ENCODE results near the gene CD200R1L. TPM values are rescaled to one million over a fixed set of nuclear protein-coding genes. Genes with fewer than 3 reads are reported as not detected.

Gene CD200R1L
- polyA plus RNA-seq, 1 of the 3 experiments (the other 2 are of a cell fraction) = not detected

GRCh38 chr3:112889357-112889756 is 42.7 kb upstream of the CD200R1L start:
- Histone ChIP-seq H3K79me2 (ENCODE audit: insufficient read depth) (no peaks in the 10 kb centered on the region), H3K27me3 (ENCODE audit: insufficient read depth) (no peaks in the 10 kb centered on the region), H4K20me1 (ENCODE audit: insufficient read depth) (no peaks in the 10 kb centered on the region), H3K9ac (no peak overlapping the region), H3K9me3 (no peaks in the 10 kb centered on the region), H3K9me2 (0 out of 2 replicates have a peak, but pooled peaks cover 2% of the 10 kb centered on the region), H3K27ac (ENCODE audit: low read depth in 2 of 2, low read length in 1 of 2) (no peak overlapping the region), H3K36me3 (replicated peaks in 1 of 2; ENCODE audit: control insufficient read depth in 1 of 2, insufficient read depth in 2 of 2, low read length in 1 of 2) (no peaks in the 10 kb centered on the region), H3K4me2 (no peak overlapping the region), H3F3A (replicated peaks; ENCODE audit: insufficient read depth) (no peaks in the 10 kb centered on the region), H3K4me3 (ENCODE audit: low read depth in 2 of 2, low read length in 1 of 2) (no peak overlapping the region), H2AFZ (ENCODE audit: low read depth) (no peak overlapping the region), H3K4me1 (ENCODE audit: control insufficient read depth in 1 of 2, insufficient read depth in 2 of 2, low read depth in 1 of 2, low read length in 1 of 2) (no peaks in the 10 kb centered on the region)
- DNase-seq = no peak
- WGBS (ENCODE audit: low lambda C conversion rate) = 69% methylated on average over 3 of the region's 3 CpGs
- CTCF ChIA-PET = no interaction called here
- POLR2A ChIA-PET = no interaction called here
- no peak for TF ChIP-seq NRF1 (IDR thresholded peaks at IDR 0.05; ENCODE audit: low read depth, low read length)
- no peak for TF ChIP-seq TAF1 (IDR thresholded peaks at IDR 0.05; ENCODE audit: borderline replicate concordance, low read depth, low read length)
- TF ChIP-seq GABPA (IDR thresholded peaks at IDR 0.05; ENCODE audit: low read depth) = no peak
- TF ChIP-seq NFIC (IDR thresholded peaks at IDR 0.05; ENCODE audit: borderline replicate concordance) = no peak
- no peak for TF ChIP-seq RXRA (IDR thresholded peaks at IDR 0.05; ENCODE audit: borderline replicate concordance, low read depth)
- TF ChIP-seq, protein P1, sequence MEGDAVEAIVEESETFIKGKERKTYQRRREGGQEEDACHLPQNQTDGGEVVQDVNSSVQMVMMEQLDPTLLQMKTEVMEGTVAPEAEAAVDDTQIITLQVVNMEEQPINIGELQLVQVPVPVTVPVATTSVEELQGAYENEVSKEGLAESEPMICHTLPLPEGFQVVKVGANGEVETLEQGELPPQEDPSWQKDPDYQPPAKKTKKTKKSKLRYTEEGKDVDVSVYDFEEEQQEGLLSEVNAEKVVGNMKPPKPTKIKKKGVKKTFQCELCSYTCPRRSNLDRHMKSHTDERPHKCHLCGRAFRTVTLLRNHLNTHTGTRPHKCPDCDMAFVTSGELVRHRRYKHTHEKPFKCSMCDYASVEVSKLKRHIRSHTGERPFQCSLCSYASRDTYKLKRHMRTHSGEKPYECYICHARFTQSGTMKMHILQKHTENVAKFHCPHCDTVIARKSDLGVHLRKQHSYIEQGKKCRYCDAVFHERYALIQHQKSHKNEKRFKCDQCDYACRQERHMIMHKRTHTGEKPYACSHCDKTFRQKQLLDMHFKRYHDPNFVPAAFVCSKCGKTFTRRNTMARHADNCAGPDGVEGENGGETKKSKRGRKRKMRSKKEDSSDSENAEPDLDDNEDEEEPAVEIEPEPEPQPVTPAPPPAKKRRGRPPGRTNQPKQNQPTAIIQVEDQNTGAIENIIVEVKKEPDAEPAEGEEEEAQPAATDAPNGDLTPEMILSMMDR (IDR thresholded peaks at IDR 0.05) = no peak
- TF ChIP-seq TCF12 (IDR thresholded peaks at IDR 0.05) = no peak
- no peak for TF ChIP-seq MAX (IDR thresholded peaks at IDR 0.05; ENCODE audit: low read depth)
- TF ChIP-seq MEF2A (IDR thresholded peaks at IDR 0.05; ENCODE audit: borderline replicate concordance, low read depth) = no peak
- TF ChIP-seq, protein P2, sequence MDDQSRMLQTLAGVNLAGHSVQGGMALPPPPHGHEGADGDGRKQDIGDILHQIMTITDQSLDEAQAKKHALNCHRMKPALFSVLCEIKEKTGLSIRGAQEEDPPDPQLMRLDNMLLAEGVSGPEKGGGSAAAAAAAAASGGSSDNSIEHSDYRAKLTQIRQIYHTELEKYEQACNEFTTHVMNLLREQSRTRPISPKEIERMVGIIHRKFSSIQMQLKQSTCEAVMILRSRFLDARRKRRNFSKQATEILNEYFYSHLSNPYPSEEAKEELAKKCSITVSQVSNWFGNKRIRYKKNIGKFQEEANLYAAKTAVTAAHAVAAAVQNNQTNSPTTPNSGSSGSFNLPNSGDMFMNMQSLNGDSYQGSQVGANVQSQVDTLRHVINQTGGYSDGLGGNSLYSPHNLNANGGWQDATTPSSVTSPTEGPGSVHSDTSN (IDR thresholded peaks at IDR 0.05) = no peak
- no peak for TF ChIP-seq RCOR1 (IDR thresholded peaks at IDR 0.05; ENCODE audit: low read length)

DNA sequence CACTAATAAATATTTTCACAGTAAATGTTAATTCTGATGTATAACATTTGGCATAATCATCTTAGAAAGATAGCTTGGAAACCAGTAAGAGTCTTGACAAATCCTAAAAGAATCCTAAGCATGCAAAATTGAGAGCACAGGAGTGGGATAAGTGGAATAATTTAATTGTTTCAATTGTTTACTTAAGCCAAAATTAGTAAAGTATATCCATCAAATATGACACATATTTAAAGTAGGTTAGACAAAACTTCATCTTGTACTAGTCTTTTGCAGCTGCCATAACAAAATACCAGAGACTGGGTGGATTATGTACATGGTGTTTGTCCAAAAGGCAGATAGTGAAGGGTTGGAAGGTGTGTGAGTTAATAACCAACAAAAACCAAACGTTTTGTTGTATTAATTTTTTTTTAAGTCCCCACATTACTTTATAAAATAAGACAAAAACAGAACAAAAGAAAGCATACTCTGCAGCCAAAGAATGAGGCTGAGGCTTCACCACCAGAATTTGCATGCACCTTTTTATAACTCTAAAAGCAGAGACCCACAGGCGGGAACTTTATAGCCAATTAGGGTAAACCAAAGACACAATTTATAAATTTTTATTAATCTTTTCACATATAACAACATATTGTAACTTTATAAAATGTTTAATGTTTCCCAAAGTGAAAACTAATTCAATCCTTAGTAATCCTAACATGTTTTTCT is 41.9 kb upstream of the CD200R1L start:
- Histone ChIP-seq H3K27me3 (ENCODE audit: insufficient read depth) (no peaks in the 10 kb centered on the region), H3K27ac (ENCODE audit: low read depth in 2 of 2, low read length in 1 of 2) (no peak overlapping the region), H3K9me2 (0 out of 2 replicates have a peak, but pooled peaks cover 2% of the 10 kb centered on the region), H4K20me1 (ENCODE audit: insufficient read depth) (no peaks in the 10 kb centered on the region), H3K9me3 (no peaks in the 10 kb centered on the region), H3K4me1 (ENCODE audit: control insufficient read depth in 1 of 2, insufficient read depth in 2 of 2, low read depth in 1 of 2, low read length in 1 of 2) (no peaks in the 10 kb centered on the region), H3K9ac (no peak overlapping the region), H3K4me2 (no peak overlapping the region), H3K36me3 (replicated peaks in 1 of 2; ENCODE audit: control insufficient read depth in 1 of 2, insufficient read depth in 2 of 2, low read length in 1 of 2) (no peaks in the 10 kb centered on the region), H2AFZ (ENCODE audit: low read depth) (no peak overlapping the region), H3F3A (replicated peaks; ENCODE audit: insufficient read depth) (no peaks in the 10 kb centered on the region), H3K4me3 (ENCODE audit: low read depth in 2 of 2, low read length in 1 of 2) (no peak overlapping the region), H3K79me2 (ENCODE audit: insufficient read depth) (no peaks in the 10 kb centered on the region)
- POLR2A ChIA-PET = no interaction called here
- TF ChIP-seq SIN3A (IDR thresholded peaks at IDR 0.05; ENCODE audit: borderline replicate concordance, low read depth, low read length) (no peak), EZH2phosphoT487 (IDR thresholded peaks at IDR 0.05; ENCODE audit: borderline replicate concordance, low read depth) (no peak), TCF12 (IDR thresholded peaks at IDR 0.05) (no peak; the same call in 1 of the 2 replicates), POLR2AphosphoS5 (IDR thresholded peaks at IDR 0.05; ENCODE audit: low read depth, low read length) (no peak)
- 46% methylated on average over 2 of the region's 2 CpGs for WGBS (ENCODE audit: low lambda C conversion rate)
- DNase-seq = no peak
- CTCF ChIA-PET = no interaction called here
